ENCODE measurements around the gene FBXL19.

The FBXL19 gene

DNA sequence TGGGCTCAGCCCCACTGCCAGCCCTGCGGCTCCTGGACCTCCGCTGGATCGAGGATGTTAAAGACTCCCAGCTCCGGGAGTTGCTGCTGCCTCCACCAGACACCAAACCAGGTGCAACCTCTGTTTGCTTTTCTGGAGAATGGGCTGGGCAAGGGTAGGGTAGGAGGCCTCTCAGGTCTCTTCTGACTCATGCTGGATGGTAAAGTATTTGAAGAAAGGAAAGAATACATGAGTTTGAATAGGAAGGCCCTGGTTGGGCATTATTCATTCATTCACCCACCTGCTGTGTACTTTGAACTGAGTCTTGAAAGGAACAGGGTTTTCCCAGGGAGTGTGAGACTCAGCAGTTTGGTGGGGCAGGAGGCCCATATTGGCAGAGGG is 19.0 kb downstream of the FBXL19 start:
- no peak for DNase-seq (ENCODE audit: extremely low read depth in 1 of 2, low read depth in 1 of 2)

GRCh38 chr16:30944352-30944751 is 21.0 kb downstream of the FBXL19 start:
- DNase-seq (ENCODE audit: extremely low read depth in 1 of 2, low read depth in 1 of 2) = no peak

- DNase-seq (ENCODE audit: extremely low read depth in 1 of 2, low read depth in 1 of 2) = no peak
These were observed 23.5 kb downstream of the FBXL19 start for GRCh38 chr16:30946671-30947540.

GRCh38 chr16:30947541-30947858 is 24.1 kb downstream of the FBXL19 start:
- DNase-seq (ENCODE audit: extremely low read depth in 1 of 2, low read depth in 1 of 2) = no peak

DNA sequence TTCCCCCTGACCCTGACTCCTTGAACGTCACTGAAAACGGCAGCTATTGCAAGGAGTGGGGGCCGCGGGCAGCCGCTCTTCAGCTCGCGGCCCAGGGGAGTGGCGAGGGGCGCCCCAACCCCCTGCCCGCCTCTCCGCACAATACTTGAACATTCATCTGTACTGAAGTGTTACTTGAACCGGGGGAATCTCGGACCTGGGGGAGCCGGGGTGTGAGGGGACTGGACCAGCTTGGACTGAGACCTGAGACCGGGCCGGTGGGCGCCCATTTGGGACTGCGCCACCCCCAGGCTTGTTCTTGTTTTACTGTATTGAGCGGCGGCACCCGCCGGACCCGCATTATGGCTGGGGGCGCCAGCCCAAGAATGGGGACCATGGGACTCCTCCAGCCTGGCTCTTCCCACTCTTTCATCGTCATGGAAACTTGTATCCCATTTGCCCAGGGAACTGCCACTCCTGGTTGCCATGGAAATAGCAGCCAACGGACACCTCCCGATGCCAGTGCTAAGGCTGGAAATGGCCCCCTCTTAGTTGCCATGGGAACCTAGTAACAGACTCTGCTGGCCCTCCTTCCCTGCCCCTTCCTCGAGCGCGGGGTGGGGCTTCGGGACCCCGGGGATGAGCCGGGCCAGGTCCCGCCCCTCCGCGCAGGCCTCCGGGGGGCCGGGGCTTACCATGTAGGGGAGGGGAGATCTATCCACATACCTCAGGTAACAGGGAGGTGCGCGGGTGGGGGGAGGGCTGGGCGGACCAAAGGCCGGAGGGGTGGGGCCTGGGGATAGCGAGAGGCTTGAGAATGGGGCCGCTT is 24.7 kb downstream of the FBXL19 start:
- no peak for DNase-seq (ENCODE audit: extremely low read depth in 1 of 2, low read depth in 1 of 2)

DNA sequence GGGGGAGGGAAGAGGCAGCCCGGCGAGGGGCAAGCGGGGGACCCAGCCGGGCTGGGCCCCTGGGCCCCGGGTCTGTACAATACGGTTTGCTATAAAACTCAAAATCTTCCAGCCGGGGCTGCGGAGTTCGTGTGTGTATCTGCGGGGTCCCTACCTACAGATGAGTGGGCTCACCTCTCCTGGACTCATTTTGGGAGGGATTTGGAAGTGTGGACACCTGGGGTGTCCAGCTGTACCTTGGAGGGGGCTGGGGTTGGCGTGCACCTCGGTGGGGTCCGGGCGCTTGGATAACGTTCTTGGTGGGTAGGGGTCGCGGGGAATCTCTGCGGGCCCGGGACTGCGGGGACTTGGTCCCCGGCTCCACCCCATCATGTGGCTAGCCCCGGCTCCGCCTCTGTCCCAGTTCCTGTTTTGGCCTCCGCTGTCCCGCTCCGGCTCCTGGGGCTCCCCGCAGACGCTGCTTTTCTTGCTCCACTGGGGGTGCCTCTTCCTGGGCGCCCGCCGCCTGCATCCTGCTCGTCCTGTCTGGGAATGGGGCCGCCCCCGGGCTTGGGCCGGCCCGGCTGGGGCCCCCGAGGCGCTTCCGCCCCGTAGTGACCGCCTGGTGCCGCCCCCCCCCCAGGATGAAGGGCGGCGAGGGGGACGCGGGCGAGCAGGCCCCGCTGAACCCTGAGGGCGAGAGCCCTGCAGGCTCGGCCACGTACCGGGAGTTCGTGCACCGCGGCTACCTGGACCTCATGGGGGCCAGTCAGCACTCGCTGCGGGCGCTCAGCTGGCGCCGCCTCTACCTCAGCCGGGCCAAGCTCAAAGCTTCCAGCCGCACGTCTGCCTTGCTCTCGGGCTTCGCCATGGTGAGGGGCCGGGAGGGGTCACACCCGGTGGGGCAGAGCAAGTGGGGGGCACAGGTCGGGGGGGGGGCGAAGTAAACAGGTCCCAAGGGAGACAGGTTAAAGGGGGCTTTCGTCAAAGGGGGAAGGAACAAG is 25.6 kb downstream of the FBXL19 start, which contains the start of gene ORAI3:
TSS of gene ORAI3 (plus strand) at position 402 of the 983 bp plus-strand sequence. CDS start at position 624, 222 bp downstream.
- no peak for DNase-seq (ENCODE audit: extremely low read depth in 1 of 2, low read depth in 1 of 2)

GRCh38 chr16:30949650-30950515 is 26.5 kb downstream of the FBXL19 start:
- DNase-seq (ENCODE audit: extremely low read depth in 1 of 2, low read depth in 1 of 2) = no peak

GRCh38 chr16:30950516-30951065 is 27.2 kb downstream of the FBXL19 start:
- DNase-seq (ENCODE audit: extremely low read depth in 1 of 2, low read depth in 1 of 2) = no peak

- no peak for DNase-seq (ENCODE audit: extremely low read depth in 1 of 2, low read depth in 1 of 2)
These were observed 27.8 kb downstream of the FBXL19 start for GRCh38 chr16:30951193-30951592.

GRCh38 chr16:30951750-30952149 is 28.4 kb downstream of the FBXL19 start:
- no peak for DNase-seq (ENCODE audit: extremely low read depth in 1 of 2, low read depth in 1 of 2)

DNA sequence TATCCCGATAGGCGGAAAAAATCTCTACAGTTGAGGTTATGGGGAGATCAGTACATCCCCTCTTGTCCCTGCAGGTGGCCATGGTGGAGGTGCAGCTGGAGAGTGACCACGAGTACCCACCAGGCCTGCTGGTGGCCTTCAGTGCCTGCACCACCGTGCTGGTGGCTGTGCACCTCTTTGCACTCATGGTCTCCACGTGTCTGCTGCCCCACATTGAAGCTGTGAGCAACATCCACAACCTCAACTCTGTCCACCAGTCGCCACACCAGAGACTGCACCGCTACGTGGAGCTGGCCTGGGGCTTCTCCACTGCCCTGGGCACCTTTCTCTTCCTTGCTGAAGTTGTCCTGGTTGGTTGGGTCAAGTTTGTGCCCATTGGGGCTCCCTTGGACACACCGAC is 29.7 kb downstream of the FBXL19 start:
- no peak for DNase-seq (ENCODE audit: extremely low read depth in 1 of 2, low read depth in 1 of 2)

- DNase-seq (ENCODE audit: extremely low read depth in 1 of 2, low read depth in 1 of 2) = peak in 1 of 2 donors; percentile 44
These were observed 30.2 kb downstream of the FBXL19 start for GRCh38 chr16:30953511-30954124.

DNA sequence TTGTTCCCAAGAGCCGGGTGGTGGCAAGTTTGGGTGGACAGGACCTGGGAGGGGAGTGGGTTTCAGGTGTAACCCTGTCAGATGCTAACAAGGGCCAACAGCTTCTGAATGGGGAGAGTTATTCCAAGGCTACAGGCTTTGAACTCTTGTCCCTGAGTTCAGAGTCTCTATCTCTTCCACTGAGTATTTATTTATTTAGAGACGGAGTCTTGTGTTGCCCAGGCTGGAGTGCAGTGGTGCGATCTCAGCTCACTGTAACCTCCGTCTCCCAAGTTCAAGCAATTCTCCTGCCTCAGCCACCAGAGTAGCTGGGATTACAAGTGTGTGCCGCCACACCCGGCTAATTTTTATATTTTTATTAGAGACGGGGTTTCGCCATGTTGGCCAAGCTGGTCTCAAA is 31.6 kb downstream of the FBXL19 start:
- DNase-seq (ENCODE audit: extremely low read depth in 1 of 2, low read depth in 1 of 2) = no peak

GRCh38 chr16:30956601-30957455 is 33.5 kb downstream of the FBXL19 start:
- DNase-seq (ENCODE audit: extremely low read depth in 1 of 2, low read depth in 1 of 2) = peak; percentile 83 to 92

DNA sequence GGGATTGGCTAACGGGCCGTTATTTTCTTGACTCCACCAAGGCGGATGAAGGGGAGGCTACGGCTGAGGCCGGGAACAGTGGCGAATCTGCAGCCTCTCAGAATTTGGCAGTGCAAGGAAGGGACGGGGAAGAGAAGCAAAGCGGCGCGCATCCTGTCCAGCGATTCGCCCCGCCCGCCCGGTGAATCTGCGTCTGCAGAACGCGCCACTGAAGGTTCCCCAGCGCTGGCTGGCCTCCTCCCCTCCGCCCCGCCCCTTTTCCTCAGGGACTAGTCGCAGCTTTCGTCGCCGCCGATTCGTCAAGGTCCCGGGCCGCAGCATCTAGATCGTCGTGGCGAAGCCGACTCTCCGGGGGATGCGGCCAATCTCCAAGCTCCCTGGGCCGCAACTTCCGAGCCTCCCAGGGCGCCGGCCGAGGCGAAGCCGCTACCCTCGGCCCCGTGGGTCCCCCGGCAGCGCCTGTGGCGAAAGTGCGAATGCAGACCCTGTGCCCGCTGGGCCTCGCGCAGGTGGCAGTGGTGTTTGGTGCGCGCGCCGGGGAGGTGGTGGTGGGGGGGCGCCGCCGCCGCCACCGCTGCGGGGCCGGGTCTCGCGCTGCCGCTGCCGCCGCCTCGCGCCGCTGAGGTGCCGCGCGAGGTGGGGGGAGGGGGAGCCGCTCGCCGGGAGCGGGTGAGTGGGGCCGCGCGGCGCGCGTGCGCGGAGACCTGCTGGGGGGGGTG is 34.2 kb downstream of the FBXL19 start, which contains the start of gene SETD1A:
TSS of gene SETD1A (plus strand) at position 299 of the 719 bp plus-strand sequence. CDS start 978 bp downstream, outside the sequence.
- peak; percentile 88 to 96 for DNase-seq (ENCODE audit: extremely low read depth in 1 of 2, low read depth in 1 of 2)

DNA sequence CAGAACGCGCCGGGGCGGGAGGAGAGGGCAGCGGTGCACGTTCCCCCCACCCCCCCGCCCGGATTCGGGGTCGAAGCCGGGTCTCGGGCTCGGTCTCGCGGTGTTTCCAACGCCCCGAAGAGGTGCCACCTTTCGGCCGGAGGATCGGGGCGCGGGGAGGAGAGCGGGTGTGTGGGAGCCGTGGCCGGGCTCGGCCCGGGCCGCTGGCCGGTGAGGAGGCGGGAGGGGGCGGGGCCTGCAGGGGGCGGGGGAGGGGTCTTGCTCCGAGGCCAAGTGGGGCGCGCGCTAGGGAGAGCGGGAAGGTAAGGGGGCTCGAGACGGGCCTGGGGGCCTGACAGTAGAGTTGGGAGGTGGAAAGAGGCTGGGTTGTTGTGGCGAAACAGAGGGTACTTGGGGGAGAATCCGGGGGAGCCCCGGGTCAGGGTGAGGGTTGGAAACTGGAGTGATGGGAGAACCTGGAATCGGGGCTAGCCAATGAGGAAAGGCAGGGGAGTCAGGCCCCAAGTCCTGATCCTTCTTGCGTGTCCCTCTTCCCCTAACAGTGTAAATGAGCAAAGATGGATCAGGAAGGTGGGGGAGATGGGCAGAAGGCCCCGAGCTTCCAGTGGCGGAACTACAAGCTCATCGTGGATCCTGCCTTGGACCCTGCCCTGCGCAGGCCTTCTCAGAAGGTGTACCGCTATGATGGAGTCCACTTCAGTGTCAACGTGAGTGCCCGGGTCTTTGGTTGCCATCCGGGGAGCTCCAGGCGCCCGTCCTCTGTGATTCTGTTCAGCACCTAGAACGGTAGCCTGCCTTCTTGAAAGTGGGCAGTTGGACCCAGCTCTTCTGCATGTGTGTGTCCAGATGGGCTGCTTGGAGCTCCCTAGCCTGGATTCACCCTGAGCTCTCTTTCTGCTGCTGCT is 35.1 kb downstream of the FBXL19 start:
- DNase-seq (ENCODE audit: extremely low read depth in 1 of 2, low read depth in 1 of 2) = no peak

Measured in stimulated activated CD8-positive, alpha-beta memory T cell treated with anti-CD3 and anti-CD28 coated beads, Interleukin-7, amount 100 ng/mL, for 48 hours (primary cell).